T-helper 2 cell treated with Interferon-gamma antibody and Interleukin-4, amounts not matched to agents 100 ng/mL and 5 ng/mL, for 36 hours (primary cell): ENCODE measurements around the gene DNAH1. TPM values are rescaled to one million over a fixed set of nuclear protein-coding genes. Genes with fewer than 3 reads are reported as not detected.

Experiments
- intact Hi-C: fragments of 100-400 bp; cut with micrococcal nuclease; formaldehyde crosslinking; loops from one replicate; pipeline ENCODE4 v1.15.1; 2023
- total RNA-seq: library from RNA; stranded (reverse); gene quantifications from 2 replicates; pipeline ENCODE4 v1.2.3, GENCODE V29; 2022

DNAH1 gene
- total RNA-seq, 1 donor from 2014 or later = 25.9 TPM

DNA sequence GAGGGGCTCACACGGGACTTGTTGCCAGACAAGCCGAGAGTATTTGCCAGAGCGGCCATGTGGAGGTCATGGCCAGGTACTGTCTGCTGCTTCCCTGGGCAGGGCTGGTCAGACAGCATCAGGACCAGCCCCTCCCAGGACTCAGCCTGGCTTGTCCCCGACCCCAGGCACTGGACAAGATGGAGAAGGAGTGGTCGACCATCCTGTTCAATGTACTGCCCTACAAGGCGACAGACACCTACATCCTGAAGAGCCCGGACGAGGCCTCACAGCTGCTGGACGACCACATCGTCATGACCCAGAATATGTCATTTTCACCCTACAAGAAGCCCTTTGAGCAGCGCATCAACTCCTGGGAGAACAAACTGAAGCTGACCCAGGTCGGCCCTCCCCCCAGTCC is 38.6 kb downstream of the DNAH1 start:
- intact Hi-C loops = no loop called here

- intact Hi-C loops = no loop called here
Measured at GRCh38 chr3:52355526-52355925, 39.4 kb downstream of the DNAH1 start.

- intact Hi-C loops = no loop called here
Measured at GRCh38 chr3:52356126-52356525, 40.0 kb downstream of the DNAH1 start.

DNA sequence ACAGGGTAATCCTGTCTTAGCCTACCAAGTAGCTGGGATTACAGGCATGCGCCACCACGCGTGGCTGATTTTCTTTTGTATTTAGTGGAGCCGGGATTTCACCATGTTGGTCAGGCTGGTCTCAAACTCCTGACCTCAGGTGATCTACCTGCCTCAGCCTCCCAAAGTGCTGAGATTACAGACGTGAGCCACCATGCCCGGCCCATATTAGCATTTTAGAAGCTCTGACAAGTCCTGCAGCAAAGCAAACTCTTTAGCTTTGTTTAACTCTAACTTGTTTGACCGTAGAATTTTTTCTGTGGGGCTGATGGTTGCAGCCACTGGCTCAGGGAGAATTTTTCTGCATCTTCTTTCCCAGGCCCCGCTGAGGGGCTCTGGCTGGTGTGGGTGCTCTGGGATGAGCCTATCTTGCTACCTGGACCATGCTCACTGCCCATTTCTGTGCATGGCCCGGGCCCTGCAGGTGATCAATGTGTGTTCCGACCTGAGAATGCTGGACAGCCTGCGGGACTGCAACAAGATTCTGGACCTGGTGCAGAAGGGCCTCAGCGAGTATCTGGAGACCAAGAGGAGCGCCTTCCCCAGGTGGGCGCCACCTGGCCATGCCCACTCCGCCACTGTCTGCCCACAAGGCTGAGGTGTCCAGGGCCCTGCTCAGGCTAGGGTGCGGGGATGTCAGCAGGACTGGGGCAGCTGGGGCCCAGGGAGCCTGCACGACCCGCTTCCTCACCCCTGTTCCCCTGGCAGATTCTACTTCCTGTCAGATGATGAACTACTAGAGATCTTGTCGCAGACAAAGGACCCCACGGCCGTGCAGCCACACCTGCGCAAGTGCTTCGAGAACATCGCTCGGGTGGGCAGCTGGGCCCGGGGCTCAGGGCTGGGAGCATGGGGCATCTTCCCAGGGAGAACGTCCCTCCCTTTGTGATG is 41.3 kb downstream of the DNAH1 start:
- intact Hi-C loops = no loop called here

- intact Hi-C loops = no loop called here
Measured at GRCh38 chr3:52358362-52358940, 42.3 kb downstream of the DNAH1 start.

DNA sequence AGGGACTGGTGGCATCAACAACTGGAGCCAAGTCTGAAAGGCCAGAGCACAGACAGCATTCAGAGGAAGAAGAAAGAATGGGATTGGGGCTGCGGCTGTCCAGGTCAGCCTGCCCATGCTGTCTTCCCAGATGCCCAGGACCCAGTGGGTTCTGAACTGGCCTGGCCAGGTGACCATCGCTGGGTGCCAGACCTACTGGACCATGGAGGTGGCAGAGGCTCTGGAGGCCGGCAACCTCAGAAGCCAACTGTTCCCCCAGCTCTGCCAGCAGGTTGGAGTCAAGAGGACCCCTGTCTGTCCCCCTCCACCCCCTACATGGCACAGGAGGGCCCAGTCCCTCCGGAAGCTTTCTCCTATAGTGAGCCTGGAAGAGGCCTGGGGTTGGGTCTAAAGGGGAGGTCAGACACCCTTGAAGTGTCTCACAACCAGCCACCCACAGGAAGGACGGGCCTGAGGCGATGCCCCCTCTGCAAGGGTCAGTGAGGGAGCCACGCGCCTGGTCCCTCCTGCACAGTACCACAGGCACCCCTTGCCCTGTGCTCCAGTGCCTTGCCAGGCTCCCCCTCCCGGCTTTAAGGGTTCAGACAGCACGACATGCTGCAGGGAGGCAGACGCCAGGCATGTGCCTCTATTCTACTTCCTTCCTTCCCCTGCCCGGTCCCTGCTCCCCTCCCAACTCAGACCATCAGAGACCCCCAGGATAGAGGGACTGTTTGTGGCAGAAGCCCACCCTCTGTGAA is 43.2 kb downstream of the DNAH1 start:
- intact Hi-C loops = no loop called here

- intact Hi-C loops = no loop called here
Measured at GRCh38 chr3:52361011-52361410, 44.9 kb downstream of the DNAH1 start.

- intact Hi-C loops = no loop called here
Measured at GRCh38 chr3:52361454-52361853, 45.3 kb downstream of the DNAH1 start.

DNA sequence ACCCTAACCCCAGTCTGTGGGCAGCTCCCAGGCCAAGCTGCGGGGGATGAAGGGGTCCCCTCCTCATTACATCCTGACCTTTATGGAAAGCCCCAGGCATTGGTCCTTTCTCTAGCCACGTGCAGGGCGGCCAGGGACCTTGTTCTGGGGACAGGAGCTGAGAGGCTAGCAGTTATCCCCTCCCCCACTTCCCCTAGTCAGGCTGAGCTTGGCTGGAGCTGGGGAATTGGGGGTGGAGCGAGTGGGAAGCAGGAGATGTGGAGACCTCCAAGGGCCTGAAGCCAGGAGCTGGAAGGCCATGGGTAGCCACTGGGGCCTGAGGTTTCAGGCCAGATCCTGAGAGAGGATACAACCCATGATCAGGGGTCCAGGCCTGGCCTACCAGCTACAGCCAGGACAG is 45.8 kb downstream of the DNAH1 start:
- intact Hi-C loops = no loop called here

GRCh38 chr3:52364322-52365035 is 48.4 kb downstream of the DNAH1 start:
- intact Hi-C loops = no loop called here

GRCh38 chr3:52366527-52366926 is 50.4 kb downstream of the DNAH1 start:
- intact Hi-C loops = no loop called here

DNA sequence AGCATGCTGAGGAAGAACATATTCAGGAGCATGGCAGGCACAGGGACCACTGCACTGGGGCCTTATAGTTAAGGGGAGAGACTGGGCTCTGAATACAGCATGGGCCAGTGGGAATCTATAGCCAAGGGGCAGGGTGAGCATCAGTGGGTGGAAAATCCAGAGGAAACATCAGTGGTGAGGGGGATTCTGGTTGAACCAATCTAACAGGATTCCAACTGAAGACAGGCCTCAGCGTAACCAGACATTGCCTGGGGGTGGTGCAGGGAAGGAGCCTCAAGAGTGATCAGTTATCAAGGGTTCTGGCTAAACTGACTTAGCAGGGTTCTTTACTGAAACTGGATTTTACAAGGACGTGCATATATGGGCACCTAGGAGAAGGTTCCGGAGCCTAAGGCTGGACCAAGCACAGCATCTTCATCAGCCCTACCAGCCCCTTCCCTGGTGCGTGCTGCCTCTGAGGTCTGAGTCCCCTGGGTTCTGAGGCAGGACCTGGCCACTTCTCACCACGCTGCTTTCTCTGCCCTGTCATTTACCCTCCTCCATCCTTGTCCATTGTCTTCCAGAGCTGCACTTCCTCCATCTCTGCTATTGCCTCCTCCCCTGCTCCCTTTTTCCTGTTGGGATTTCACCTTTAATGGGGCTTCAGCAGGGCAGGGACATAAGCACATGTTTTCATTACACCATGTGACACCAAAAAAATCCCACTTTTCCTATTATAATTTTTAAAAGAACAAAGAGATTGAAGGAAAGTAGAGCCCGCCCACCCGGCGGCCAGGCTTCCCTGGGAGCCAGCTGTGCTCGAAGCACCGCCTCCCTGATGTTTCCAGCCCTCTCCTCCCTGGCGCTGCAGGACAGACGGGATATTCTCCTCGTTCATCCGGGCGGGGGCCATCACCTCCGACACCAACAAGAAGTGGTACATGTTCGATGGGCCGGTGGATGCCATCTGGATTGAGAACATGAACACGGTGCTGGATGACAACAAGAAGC is 52.1 kb downstream of the DNAH1 start:
- intact Hi-C loops = no loop called here

- intact Hi-C loops = no loop called here
Measured at GRCh38 chr3:52370531-52370930, 54.4 kb downstream of the DNAH1 start.

DNA sequence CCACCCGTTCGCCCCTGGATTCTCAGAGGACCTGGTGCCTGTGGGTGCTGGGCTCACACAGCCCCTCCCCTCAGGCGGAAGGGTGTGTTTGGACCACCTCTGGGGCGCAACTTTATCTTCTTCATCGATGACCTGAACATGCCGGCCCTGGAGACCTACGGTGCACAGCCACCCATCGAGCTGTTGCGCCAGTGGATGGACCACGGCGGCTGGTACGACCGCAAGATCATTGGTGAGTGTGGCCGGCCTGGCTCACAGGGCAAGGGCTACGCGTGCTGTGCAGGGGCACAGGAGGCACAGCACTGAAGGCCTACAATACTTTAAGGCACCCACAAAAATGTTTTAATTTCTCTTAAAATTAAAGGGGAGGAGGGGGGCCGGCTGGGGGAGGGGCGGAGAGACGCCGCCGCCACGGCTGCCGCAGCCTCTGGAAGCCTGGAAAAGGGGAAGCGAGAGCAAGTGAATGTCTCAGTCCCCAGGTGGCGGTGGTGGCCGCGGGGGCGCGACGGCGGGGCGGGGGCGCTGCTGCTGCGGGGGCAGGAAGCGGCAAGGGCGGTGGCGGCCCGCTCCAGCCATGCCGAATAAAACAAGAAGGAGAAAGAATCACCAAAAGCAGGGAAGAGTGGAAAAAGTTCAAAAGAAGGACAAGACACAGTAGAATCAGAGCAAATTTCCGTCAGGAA is 56.8 kb downstream of the DNAH1 start:
- intact Hi-C loops = no loop called here

- intact Hi-C loops = no loop called here
Measured at GRCh38 chr3:52373676-52374075, 57.6 kb downstream of the DNAH1 start.

DNA sequence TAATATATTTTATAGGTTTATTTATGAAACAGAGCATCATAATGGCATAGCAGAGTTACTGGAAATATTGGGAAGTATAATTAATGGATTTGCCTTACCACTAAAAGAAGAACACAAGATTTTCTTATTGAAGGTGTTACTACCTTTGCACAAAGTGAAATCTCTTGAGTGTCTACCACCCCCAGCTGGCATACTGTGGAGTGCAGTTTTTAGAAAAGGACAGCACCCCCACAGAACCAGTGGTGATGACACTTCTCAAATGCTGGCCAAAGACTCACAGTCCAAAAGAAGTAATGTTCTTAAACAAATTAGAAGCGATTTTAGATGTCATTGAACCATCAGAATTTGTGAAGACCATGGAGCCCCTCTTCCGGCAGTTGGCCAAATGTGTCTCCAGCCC is 58.1 kb downstream of the DNAH1 start:
- intact Hi-C loops = no loop called here

GRCh38 chr3:52379610-52380009 is 63.5 kb downstream of the DNAH1 start:
- intact Hi-C loops = no loop called here

GRCh38 chr3:52380023-52380422 is 63.9 kb downstream of the DNAH1 start:
- intact Hi-C loops = no loop called here

DNA sequence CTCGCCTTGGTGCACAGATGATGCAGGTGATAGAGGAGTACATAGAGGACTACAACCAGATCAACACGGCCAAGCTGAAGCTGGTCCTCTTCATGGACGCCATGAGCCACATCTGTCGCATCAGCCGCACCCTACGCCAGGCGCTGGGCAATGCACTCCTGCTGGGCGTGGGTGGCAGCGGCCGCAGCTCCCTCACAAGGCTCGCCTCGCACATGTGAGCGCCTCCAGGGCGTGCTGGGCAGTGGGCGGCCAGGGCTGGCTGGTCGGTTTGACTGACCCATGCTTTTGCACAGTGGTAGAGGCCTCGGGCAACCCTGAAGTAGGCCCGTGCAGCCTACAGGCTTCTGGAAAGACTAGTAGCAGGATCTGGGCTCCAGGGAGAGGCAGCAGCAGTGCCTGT is 65.5 kb downstream of the DNAH1 start:
- intact Hi-C loops = no loop called here

GRCh38 chr3:52383446-52383845 is 67.3 kb downstream of the DNAH1 start:
- intact Hi-C loops = no loop called here
